Endothelial cell of umbilical vein (primary cell): Measurements from ENCODE around the gene LMAN1L.

Source experiments
- FOS ChIP-seq: IDR thresholded peaks from 2 replicates; pipeline ENCODE4 v1.6.1; 2011; ENCODE audit warnings: mild to moderate bottlenecking, low read length, moderate library complexity, borderline replicate concordance; ENCODE audit not compliant: insufficient read depth
- JUN ChIP-seq: IDR thresholded peaks from 2 replicates; pipeline ENCODE4 v1.6.1; 2011; ENCODE audit warnings: borderline replicate concordance, low read depth; ENCODE audit not compliant: insufficient read length, insufficient read depth
- MYC ChIP-seq: IDR thresholded peaks from one replicate; pipeline ENCODE4 v1.6.1; 2011; ENCODE audit warnings: mild to moderate bottlenecking, low read depth, low read length
- POLR2A ChIP-seq: IDR thresholded peaks from 2 replicates; pipeline ENCODE4 v1.6.1; 2012; ENCODE audit warnings: low read depth, mild to moderate bottlenecking, control low read depth, low read length
- POLR2AphosphoS5 ChIP-seq: IDR thresholded peaks from 2 replicates; pipeline ENCODE4 v1.6.1; 2012; ENCODE audit warnings: low read depth, mild to moderate bottlenecking, control low read depth, low read length, moderate library complexity; ENCODE audit not compliant: insufficient read depth
- TF ChIP-seq, protein P1 (sequence below), 2 donors: IDR thresholded peaks; 1 replicate in 1 of 2; 2 replicates in 1 of 2; pipeline ENCODE4 v1.5.1; 2011; ENCODE audit warnings: low read length in 2 of 2, mild to moderate bottlenecking in 2 of 2, moderate library complexity in 2 of 2, control low read depth in 1 of 2, inconsistent platforms in 1 of 2, low read depth in 1 of 2; ENCODE audit not compliant: insufficient read depth in 1 of 2; ENCODE audit errors: extremely low read depth in 1 of 2
- TF ChIP-seq, protein P2 (sequence below): IDR thresholded peaks from 2 replicates; pipeline ENCODE4 v1.6.1; 2011; ENCODE audit not compliant: insufficient read depth, insufficient read length

DNA sequence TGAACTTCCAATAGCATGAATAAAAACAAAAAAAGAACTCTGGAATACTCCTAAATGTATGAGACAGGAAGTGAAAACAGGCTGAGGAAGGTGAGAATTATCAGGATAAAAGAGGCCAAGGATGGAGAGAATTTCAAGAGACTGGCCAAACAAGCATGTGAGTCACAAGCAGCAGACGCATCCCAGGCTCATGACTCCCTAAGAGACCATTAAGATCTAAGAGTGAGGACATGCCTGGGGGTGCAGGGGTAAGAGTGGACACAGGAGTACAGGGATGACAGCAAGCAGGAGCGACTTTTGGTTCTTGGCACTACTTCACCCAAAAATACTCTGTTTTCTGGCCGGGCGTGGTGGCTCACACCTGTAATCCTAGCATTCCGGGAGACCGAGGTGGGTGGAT, 53.5 kb downstream of the LMAN1L start:
- no peak for TF ChIP-seq POLR2AphosphoS5
- TF ChIP-seq, protein P1, sequence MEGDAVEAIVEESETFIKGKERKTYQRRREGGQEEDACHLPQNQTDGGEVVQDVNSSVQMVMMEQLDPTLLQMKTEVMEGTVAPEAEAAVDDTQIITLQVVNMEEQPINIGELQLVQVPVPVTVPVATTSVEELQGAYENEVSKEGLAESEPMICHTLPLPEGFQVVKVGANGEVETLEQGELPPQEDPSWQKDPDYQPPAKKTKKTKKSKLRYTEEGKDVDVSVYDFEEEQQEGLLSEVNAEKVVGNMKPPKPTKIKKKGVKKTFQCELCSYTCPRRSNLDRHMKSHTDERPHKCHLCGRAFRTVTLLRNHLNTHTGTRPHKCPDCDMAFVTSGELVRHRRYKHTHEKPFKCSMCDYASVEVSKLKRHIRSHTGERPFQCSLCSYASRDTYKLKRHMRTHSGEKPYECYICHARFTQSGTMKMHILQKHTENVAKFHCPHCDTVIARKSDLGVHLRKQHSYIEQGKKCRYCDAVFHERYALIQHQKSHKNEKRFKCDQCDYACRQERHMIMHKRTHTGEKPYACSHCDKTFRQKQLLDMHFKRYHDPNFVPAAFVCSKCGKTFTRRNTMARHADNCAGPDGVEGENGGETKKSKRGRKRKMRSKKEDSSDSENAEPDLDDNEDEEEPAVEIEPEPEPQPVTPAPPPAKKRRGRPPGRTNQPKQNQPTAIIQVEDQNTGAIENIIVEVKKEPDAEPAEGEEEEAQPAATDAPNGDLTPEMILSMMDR (IDR thresholded peaks at IDR 0.05; ENCODE audit: extremely low read depth in 1 of 2, insufficient read depth in 1 of 2, low read depth in 1 of 2, low read length in 2 of 2) = no peak
- no peak for TF ChIP-seq POLR2A
- TF ChIP-seq, protein P2, sequence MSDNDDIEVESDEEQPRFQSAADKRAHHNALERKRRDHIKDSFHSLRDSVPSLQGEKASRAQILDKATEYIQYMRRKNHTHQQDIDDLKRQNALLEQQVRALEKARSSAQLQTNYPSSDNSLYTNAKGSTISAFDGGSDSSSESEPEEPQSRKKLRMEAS = no peak
- TF ChIP-seq JUN = no peak
- no peak for TF ChIP-seq MYC
- TF ChIP-seq FOS = no peak
